RWPE1 (cell line): ENCODE measurements around the gene RASSF3.
"Not testable (repeated sequence)": the region's sequence is repeated elsewhere in the genome, so short reads cannot be mapped to it uniquely, and the experiment has no call there.

Experiments
- CTCF ChIA-PET: fragments of 350-600 bp; sonication (Branson Sonifier 250); formaldehyde crosslinking; extraction: SDS; loops from one replicate; lab custom pipeline; 2021; lab: Yijun Ruan, JAX
- POLR2A ChIA-PET: fragments of 400-600 bp; formaldehyde crosslinking; extraction: SDS; loops from one replicate; lab custom pipeline; 2020; ENCODE audit warnings: antibody characterized with exemption; ENCODE audit not compliant: low non-redundant PET; lab: Yijun Ruan, JAX
- DNase-seq: peaks from one replicate; pipeline ENCODE4 v3.0.0; 2012; ENCODE audit warnings: low spot score
- H3K27ac ChIP-seq: fragments of 450-650 bp; 2 replicates; pipeline ENCODE4 v1.5.1; 2017
- CTCF ChIP-seq: fragments of 450-650 bp; conservative IDR thresholded peaks from 2 replicates; pipeline ENCODE4 v1.5.1; 2017; ENCODE audit warnings: low read depth, mild to moderate bottlenecking

RASSF3 gene

GRCh38 chr12:64618953-64619590 lies 8.8 kb downstream of the RASSF3 start:
- POLR2A ChIA-PET: no interaction called here
- peak overlapping the region; percentile 32; the same call in 1 of the 2 replicates for H3K27ac ChIP-seq
- no peak for TF ChIP-seq CTCF
- CTCF ChIA-PET: interaction anchor here (1.5 kb wide), 1 partner anchor 79 kb away, joined by 9 read pairs; no protein-coding TSS in a partner anchor
- no peak for DNase-seq

GRCh38 chr12:64621257-64621942 lies 11.1 kb downstream of the RASSF3 start:
- ChIA-PET CTCF (interaction anchor here (0.6 kb wide), 1 partner anchor 68 kb away, joined by 3 read pairs; no protein-coding TSS in a partner anchor), POLR2A (interaction anchor here (0.6 kb wide), 2 partner anchors 124 to 159 kb away, joined by 4 to 5 read pairs; no protein-coding TSS in a partner anchor)
- DNase-seq: no peak
- H3K27ac ChIP-seq: peak overlapping the region; percentile 16; the same call in 1 of the 2 replicates
- TF ChIP-seq CTCF: no peak

- CTCF ChIA-PET: interaction anchor here (0.6 kb wide), 1 partner anchor 59 kb away, joined by 8 read pairs; no protein-coding TSS in a partner anchor
- POLR2A ChIA-PET: no interaction called here
- no peak for DNase-seq
- no peak overlapping the region for H3K27ac ChIP-seq
- TF ChIP-seq CTCF: no peak
Observed at GRCh38 chr12:64624035-64624434, 13.7 kb downstream of the RASSF3 start.

GRCh38 chr12:64625243-64626077 lies 15.2 kb downstream of the RASSF3 start:
- no peak for TF ChIP-seq CTCF
- peak; percentile 60 for DNase-seq
- H3K27ac ChIP-seq: peak overlapping the region; percentile 91
- ChIA-PET POLR2A (no interaction called here), CTCF (no interaction called here)

- POLR2A ChIA-PET, DNase-seq: not testable (repeated sequence)
- CTCF ChIA-PET: interaction anchor here (0.8 kb wide), 1 partner anchor 71 kb away, joined by 4 read pairs; no protein-coding TSS in a partner anchor
- H3K27ac ChIP-seq: peak overlapping the region; percentile 91
Observed at GRCh38 chr12:64626588-64626987, 16.3 kb downstream of the RASSF3 start.

- TF ChIP-seq CTCF: no peak
- ChIA-PET CTCF (interaction anchor here (0.8 to 1.0 kb wide), 2 partner anchors 42 to 70 kb away, joined by 4 to 6 read pairs; no protein-coding TSS in a partner anchor), POLR2A (no interaction called here)
- H3K27ac ChIP-seq: no peak overlapping the region
- no peak for DNase-seq
Observed at GRCh38 chr12:64627771-64628170, 17.5 kb downstream of the RASSF3 start.
